HCT116 (cell line): ENCODE data around the gene PTPN1. TPM values are rescaled to one million over a fixed set of nuclear protein-coding genes. Genes with fewer than 3 reads are reported as not detected.

Experiments used
- ATAC-seq: fragments of 200-7000 bp; cut with Tn5 transposase; 2 replicates; pipeline ENCODE4 v1.9.1; 2020; ENCODE audit warnings: mild to moderate bottlenecking, moderate library complexity
- BruUV-seq: library from RNA; stranded (reverse); fragments of 400-500 nt; replicated peaks from 2 replicates; lab custom pipeline; 2021; lab: Mats Ljungman, UMichigan
- CTCF ChIA-PET: fragments of 300-600 bp; sonication (Branson Sonifier 250); formaldehyde crosslinking; loops from one replicate; lab custom pipeline; 2021; ENCODE audit warnings: antibody characterized with exemption; lab: Charles Lee
- POLR2A ChIA-PET: fragments of 300-600, 350-600 bp; sonication (Branson Sonifier 250); formaldehyde crosslinking; loops from one replicate; lab custom pipeline; 2021; ENCODE audit warnings: antibody characterized with exemption; lab: Charles Lee
- RAD21 ChIA-PET, 2 experiments: fragments of 300-600 bp; sonication (Branson Sonifier 250); formaldehyde crosslinking; loops; one replicate each; lab custom pipeline; 2023; ENCODE audit warnings: low total read pairs in 2 of 2; ENCODE audit not compliant: uncharacterized antibody in 2 of 2, unreplicated experiment in 2 of 2, low non-redundant PET in 1 of 2; lab: Charles Lee
- DNase-seq: peaks from one replicate; pipeline ENCODE4 v3.0.0-alpha.2; 2010; ENCODE audit warnings: low read depth, low spot score
- H2AFZ ChIP-seq: fragments of 200-600 bp; shearing (Covaris generic), sonication (generic); 2 replicates; pipeline ENCODE4 v1.6.1; 2017; ENCODE audit warnings: low read depth, mixed run types, mixed read lengths, antibody characterized with exemption, low read length; ENCODE audit not compliant: poor library complexity, severe bottlenecking
- H3K27ac ChIP-seq: 2 replicates; pipeline ENCODE4 v1.5.1; 2012; ENCODE audit warnings: low read depth, low read length
- H3K27me3 ChIP-seq: fragments of 200-600 bp; sonication (generic); 2 replicates; pipeline ENCODE4 v1.6.1; 2016; ENCODE audit warnings: mixed run types, low read length, mixed read lengths; ENCODE audit not compliant: insufficient read depth
- H3K36me3 ChIP-seq, 2 experiments: fragments of 200-500 bp in 1 of 2; fragments of 200-600 bp in 1 of 2; sonication (Bioruptor generic) in 1 of 2; sonication (generic) in 1 of 2; 2 replicates each; pipeline versions ENCODE4 v1.5.1 to v1.6.1; 2014 to 2016; ENCODE audit warnings: low read length in 2 of 2, inconsistent platforms in 1 of 2, mixed read lengths in 1 of 2, mixed run types in 1 of 2; ENCODE audit not compliant: insufficient read depth in 2 of 2, control insufficient read depth in 1 of 2
- H3K4me1 ChIP-seq, 2 experiments: fragments of 200-600 bp in 1 of 2; sonication (generic) in 1 of 2; 2 replicates each; pipeline versions ENCODE4 v1.5.1 to v1.6.1; 2012 to 2017; ENCODE audit warnings: low read length in 2 of 2, inconsistent platforms in 1 of 2, mild to moderate bottlenecking in 1 of 2, mixed read lengths in 1 of 2, mixed run types in 1 of 2, moderate library complexity in 1 of 2; ENCODE audit not compliant: insufficient read depth in 2 of 2, control insufficient read depth in 1 of 2
- H3K4me2 ChIP-seq: fragments of 200-600 bp; sonication (generic); 2 replicates; pipeline ENCODE4 v1.6.1; 2017; ENCODE audit warnings: mixed run types, low read length, mixed read lengths
- H3K4me3 ChIP-seq, 2 experiments: fragments of 200-600 bp in 1 of 2; sonication (generic) in 1 of 2; replicated peaks in 1 of 2; 2 replicates each; pipeline ENCODE4 v1.5.1; 2011 to 2016; ENCODE audit warnings: low read length in 2 of 2, control low read depth in 1 of 2, low read depth in 1 of 2, mild to moderate bottlenecking in 1 of 2, mixed read lengths in 1 of 2, mixed run types in 1 of 2
- H3K79me2 ChIP-seq: fragments of 200-600 bp; sonication (generic); 2 replicates; pipeline ENCODE4 v1.6.1; 2017; ENCODE audit warnings: mild to moderate bottlenecking, mixed run types, low read length, moderate library complexity, mixed read lengths; ENCODE audit not compliant: insufficient read depth
- H3K9ac ChIP-seq: fragments of 200-600 bp; sonication (generic); 2 replicates; pipeline ENCODE4 v1.6.1; 2016; ENCODE audit warnings: low read length, mixed read lengths
- H3K9me2 ChIP-seq: fragments of 200-600 bp; sonication (generic), shearing (Covaris generic); 2 replicates; pipeline ENCODE4 v1.6.1; 2017; ENCODE audit warnings: mixed run types, mild to moderate bottlenecking, moderate library complexity; ENCODE audit not compliant: insufficient read depth
- H3K9me3 ChIP-seq, 2 experiments: fragments of 200-500 bp in 1 of 2; fragments of 200-600 bp in 1 of 2; sonication (Bioruptor generic) in 1 of 2; sonication (generic) in 1 of 2; 2 replicates each; pipeline ENCODE4 v1.6.1; 2014 to 2017; ENCODE audit warnings: low read length in 2 of 2, mixed read lengths in 2 of 2, inconsistent platforms in 1 of 2, low read depth in 1 of 2, mild to moderate bottlenecking in 1 of 2, mixed run types in 1 of 2, moderate library complexity in 1 of 2; ENCODE audit not compliant: control insufficient read depth in 1 of 2, insufficient read depth in 1 of 2
- H4K20me1 ChIP-seq: fragments of 200-600 bp; sonication (generic), shearing (Covaris generic); 2 replicates; pipeline ENCODE4 v1.6.1; 2017; ENCODE audit warnings: mixed run types, mild to moderate bottlenecking, moderate library complexity; ENCODE audit not compliant: insufficient read depth
- CTCF ChIP-seq, 3 experiments: fragments of 200-600 bp in 1 of 3; sonication (generic) in 1 of 3; IDR thresholded peaks in 2 of 3; conservative IDR thresholded peaks in 1 of 3; 2 replicates each; pipeline ENCODE4 v1.5.1; 2012 to 2017; ENCODE audit warnings: low read depth in 2 of 3, low read length in 2 of 3, antibody characterized with exemption in 1 of 3, borderline replicate concordance in 1 of 3, control low read depth in 1 of 3, mild to moderate bottlenecking in 1 of 3, mixed read lengths in 1 of 3, mixed run types in 1 of 3, moderate library complexity in 1 of 3; ENCODE audit not compliant: insufficient read depth in 1 of 3
- EZH2 ChIP-seq: fragments of 200-600 bp; sonication (generic); IDR thresholded peaks from 2 replicates; pipeline ENCODE4 v1.6.1; 2017; ENCODE audit warnings: antibody characterized with exemption, mixed run types
- EZH2phosphoT487 ChIP-seq: fragments of 200-600 bp; IDR thresholded peaks from 2 replicates; pipeline ENCODE4 v1.6.1; 2018; ENCODE audit warnings: antibody characterized with exemption, borderline replicate concordance
- JUND ChIP-seq: IDR thresholded peaks from 2 replicates; pipeline ENCODE4 v1.6.1; 2012
- POLR2AphosphoS5 ChIP-seq: IDR thresholded peaks from 2 replicates; pipeline ENCODE4 v1.6.1; 2011; ENCODE audit warnings: mild to moderate bottlenecking, low read depth, low read length, moderate library complexity
- RAD21 ChIP-seq: IDR thresholded peaks from 2 replicates; pipeline ENCODE4 v1.6.1; 2012; ENCODE audit warnings: low read depth, mild to moderate bottlenecking
- REST ChIP-seq: IDR thresholded peaks from 2 replicates; pipeline ENCODE4 v1.6.1; 2012; ENCODE audit warnings: low read depth
- SIN3A ChIP-seq: IDR thresholded peaks from 2 replicates; pipeline ENCODE4 v1.6.1; 2012; ENCODE audit warnings: low read depth
- SRF ChIP-seq: IDR thresholded peaks from 2 replicates; pipeline ENCODE4 v1.6.1; 2012; ENCODE audit warnings: low read depth
- TCF7L2 ChIP-seq: IDR thresholded peaks from 2 replicates; pipeline ENCODE4 v1.7.0; 2011; ENCODE audit warnings: borderline replicate concordance, inconsistent platforms; ENCODE audit not compliant: insufficient read depth, insufficient read length; ENCODE audit errors: extremely low read depth
- YY1 ChIP-seq: IDR thresholded peaks from 2 replicates; pipeline ENCODE4 v1.6.1; 2011; ENCODE audit warnings: low read length, low read depth, moderate library complexity, mild to moderate bottlenecking; ENCODE audit not compliant: insufficient replicate concordance; ENCODE audit errors: extremely low read depth
- ZNF274 ChIP-seq: fragments of 200-500 bp; sonication (Bioruptor generic); IDR thresholded peaks from 2 replicates; pipeline ENCODE4 v1.6.1; 2014; ENCODE audit warnings: mild to moderate bottlenecking, low read depth, low read length, inconsistent platforms
- intact Hi-C: fragments of 100-400 bp; cut with micrococcal nuclease; formaldehyde crosslinking; loops from 2 replicates; pipeline ENCODE4 v1.10.0; 2022
- total RNA-seq: library from RNA; stranded (reverse); gene quantifications from one replicate; pipeline ENCODE4 v1.2.1, GENCODE V29; 2021; ENCODE audit not compliant: unreplicated experiment
- TF ChIP-seq, protein P1 (sequence below): IDR thresholded peaks from 2 replicates; pipeline ENCODE4 v1.6.1; 2012
- TF ChIP-seq, protein P2 (sequence below): IDR thresholded peaks from 2 replicates; pipeline ENCODE4 v1.6.1; 2012

PTPN1 gene
- total RNA-seq, 1 experiment from 2014 or later, result 47.5 TPM

- no peak overlapping the region for H2AFZ ChIP-seq
- H3K9me3 ChIP-seq, result no peaks in the 10 kb centered on the region
- ChIA-PET RAD21 (no interaction called here), CTCF (interaction anchor here (1.2 to 1.4 kb wide), 2 partner anchors 159 to 162 kb away, joined by 4 to 6 read pairs; no protein-coding TSS in a partner anchor), POLR2A (interaction anchor here (3.5 kb wide), 1 partner anchor 159 kb away, joined by 12 read pairs; no protein-coding TSS in a partner anchor)
- H3K4me3 ChIP-seq, result no peak overlapping the region
- no peak overlapping the region for H3K4me2 ChIP-seq
- no peak for ATAC-seq
- BruUV-seq, result no TSS peak
- no peak overlapping the region for H3K27ac ChIP-seq
- H3K36me3 ChIP-seq, result no peaks in the 10 kb centered on the region
- TF ChIP-seq SRF (no peak), EZH2phosphoT487 (no peak), JUND (no peak), RAD21 (no peak), TCF7L2 (no peak), ZNF274 (no peak), REST (no peak), CTCF (IDR thresholded peaks at IDR 0.05 in 2 of 3, conservative IDR thresholded peaks at IDR 0.05 in 1 of 3; ENCODE audit: borderline replicate concordance in 1 of 3, insufficient read depth in 1 of 3, low read depth in 2 of 3, low read length in 2 of 3) (no peak), SIN3A (no peak), POLR2AphosphoS5 (no peak), YY1 (no peak), EZH2 (no peak)
- TF ChIP-seq, protein P1, sequence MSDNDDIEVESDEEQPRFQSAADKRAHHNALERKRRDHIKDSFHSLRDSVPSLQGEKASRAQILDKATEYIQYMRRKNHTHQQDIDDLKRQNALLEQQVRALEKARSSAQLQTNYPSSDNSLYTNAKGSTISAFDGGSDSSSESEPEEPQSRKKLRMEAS, result no peak
- TF ChIP-seq, protein P2, sequence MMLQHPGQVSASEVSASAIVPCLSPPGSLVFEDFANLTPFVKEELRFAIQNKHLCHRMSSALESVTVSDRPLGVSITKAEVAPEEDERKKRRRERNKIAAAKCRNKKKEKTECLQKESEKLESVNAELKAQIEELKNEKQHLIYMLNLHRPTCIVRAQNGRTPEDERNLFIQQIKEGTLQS, result no peak
- peaks cover 6 to 20% of the 10 kb centered on the region in 2 experiments; a peak in 3 of 4 replicates for H3K4me1 ChIP-seq
- intact Hi-C loops, result loop anchor here (5.0 kb wide), 1 partner anchor 118 kb away; no protein-coding TSS in a partner anchor
- no peak for DNase-seq
- no peaks in the 10 kb centered on the region for H4K20me1 ChIP-seq
- H3K27me3 ChIP-seq, result no peaks in the 10 kb centered on the region
- H3K79me2 ChIP-seq, result no peaks in the 10 kb centered on the region
- H3K9me2 ChIP-seq, result no peaks in the 10 kb centered on the region
- no peak overlapping the region for H3K9ac ChIP-seq
Observed at GRCh38 chr20:50628853-50629669, 118.9 kb downstream of the PTPN1 start.
